Measurements from ENCODE around the gene TNFRSF14.

The TNFRSF14 gene

DNA sequence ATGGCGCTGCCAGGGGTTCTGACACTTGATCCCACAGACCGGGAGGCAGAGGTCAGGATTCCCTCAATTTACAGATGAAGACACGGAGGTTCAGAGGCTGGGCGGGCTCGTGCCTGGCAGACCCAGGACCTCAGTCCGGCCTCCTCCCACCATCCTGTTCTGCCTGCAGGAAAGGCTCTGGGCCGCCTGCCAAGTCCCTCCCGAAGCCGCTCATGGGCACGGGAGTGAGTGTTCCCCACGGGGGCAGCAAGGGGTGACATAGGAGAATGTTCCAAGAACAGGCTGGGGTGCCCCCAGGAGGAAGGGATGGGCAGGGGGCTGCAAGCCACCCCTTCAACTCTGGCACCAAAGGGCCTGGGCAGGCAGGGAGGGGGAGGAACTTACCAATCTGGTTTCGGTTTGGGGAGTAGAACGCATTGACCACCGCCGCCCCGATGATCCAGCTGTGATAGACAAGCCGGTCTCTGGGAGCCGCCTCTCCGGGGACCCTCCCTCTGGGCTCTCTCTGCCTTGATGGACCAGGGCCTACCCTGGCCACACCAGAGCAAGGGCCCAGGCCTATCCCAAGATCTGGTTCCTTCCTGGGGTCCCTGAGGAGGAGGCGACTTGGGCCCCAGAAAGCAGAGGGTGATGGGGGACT lies 38.0 kb downstream of the TNFRSF14 start:
- Histone ChIP-seq H3K36me3 (ENCODE audit: insufficient read depth, low read length) (no peaks in the 10 kb centered on the region), H3K4me3 (ENCODE audit: low read depth in 1 of 2, low read length in 2 of 2) (no peak overlapping the region), H3K4me1 (ENCODE audit: insufficient read depth, low read length) (no peaks in the 10 kb centered on the region), H3K27me3 (ENCODE audit: control insufficient read depth in 1 of 2, insufficient read depth in 2 of 2, low read length in 2 of 2) (peaks cover 0 to 9% of the 10 kb centered on the region in 2 donors), H3K9ac (ENCODE audit: low read length) (no peak overlapping the region), H3K27ac (ENCODE audit: low read depth, low read length) (no peak overlapping the region), H3K9me3 (ENCODE audit: low read length) (no peaks in the 10 kb centered on the region)

DNA sequence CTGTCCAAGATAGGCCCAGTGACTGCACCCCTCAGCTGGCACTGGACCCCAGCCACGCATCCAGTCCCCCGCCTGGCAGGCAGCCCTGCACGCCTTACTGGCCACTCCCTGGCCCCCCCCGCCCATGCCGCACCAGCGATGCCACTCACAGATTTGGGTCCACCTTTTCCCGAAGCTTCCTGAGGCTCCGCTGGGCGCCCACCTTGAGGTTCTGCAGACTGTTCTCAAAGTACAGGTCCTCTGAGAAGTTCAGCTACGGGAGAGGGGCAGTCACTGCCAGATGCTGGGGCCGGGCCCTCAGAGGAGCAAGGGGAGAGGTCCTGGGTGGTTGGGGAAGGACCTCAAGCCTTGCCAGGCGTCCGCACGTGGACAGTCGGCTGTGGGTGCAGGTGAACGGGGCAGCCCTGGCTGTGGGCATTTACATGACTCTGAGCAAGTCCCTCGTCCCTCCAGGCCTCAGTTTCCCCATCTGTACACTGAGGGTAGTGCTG lies 38.5 kb downstream of the TNFRSF14 start:
- Histone ChIP-seq H3K27me3 (ENCODE audit: control insufficient read depth in 1 of 2, insufficient read depth in 2 of 2, low read length in 2 of 2) (peaks cover 0 to 9% of the 10 kb centered on the region in 2 donors), H3K4me1 (ENCODE audit: insufficient read depth, low read length) (no peaks in the 10 kb centered on the region), H3K4me3 (ENCODE audit: low read depth in 1 of 2, low read length in 2 of 2) (no peak overlapping the region), H3K9me3 (ENCODE audit: low read length) (no peaks in the 10 kb centered on the region), H3K36me3 (ENCODE audit: insufficient read depth, low read length) (no peaks in the 10 kb centered on the region), H3K9ac (ENCODE audit: low read length) (no peak overlapping the region), H3K27ac (ENCODE audit: low read depth, low read length) (no peak overlapping the region)

DNA sequence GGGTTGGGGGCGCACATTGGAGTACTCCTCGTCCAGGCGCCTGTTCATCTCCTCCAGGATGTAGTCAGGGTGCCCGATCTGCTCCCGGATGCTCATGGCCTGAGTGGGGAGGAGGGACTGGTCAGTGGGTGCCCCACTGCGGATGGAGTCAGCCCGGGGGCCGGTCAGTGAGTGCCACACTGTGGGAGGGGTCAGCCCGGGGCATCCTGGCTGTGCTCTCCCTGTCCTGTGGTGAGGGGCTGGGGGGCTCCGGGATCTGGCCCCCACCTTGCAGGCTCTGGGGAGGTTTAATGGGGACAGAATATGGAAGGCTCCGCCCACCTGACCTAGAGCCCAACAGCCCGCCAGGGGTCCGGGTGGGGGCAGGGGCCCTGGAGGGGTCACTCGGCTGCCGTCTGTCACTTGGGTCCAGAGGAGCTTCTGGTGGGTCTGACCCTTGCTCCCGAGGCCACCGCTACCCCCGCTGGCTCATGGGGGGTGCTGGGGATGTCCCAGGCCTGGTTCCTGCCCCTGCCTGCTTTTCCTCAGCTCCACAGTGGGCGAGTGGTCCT lies 39.2 kb downstream of the TNFRSF14 start:
- H3K4me3 ChIP-seq (ENCODE audit: low read depth in 1 of 2, low read length in 2 of 2), result no peak overlapping the region
- H3K9me3 ChIP-seq (ENCODE audit: low read length), result no peaks in the 10 kb centered on the region
- H3K36me3 ChIP-seq (ENCODE audit: insufficient read depth, low read length), result no peaks in the 10 kb centered on the region
- no peak overlapping the region for H3K27ac ChIP-seq (ENCODE audit: low read depth, low read length)
- H3K9ac ChIP-seq (ENCODE audit: low read length), result no peak overlapping the region
- peaks cover 0 to 9% of the 10 kb centered on the region in 2 donors for H3K27me3 ChIP-seq (ENCODE audit: control insufficient read depth in 1 of 2, insufficient read depth in 2 of 2, low read length in 2 of 2)
- no peaks in the 10 kb centered on the region for H3K4me1 ChIP-seq (ENCODE audit: insufficient read depth, low read length)

DNA sequence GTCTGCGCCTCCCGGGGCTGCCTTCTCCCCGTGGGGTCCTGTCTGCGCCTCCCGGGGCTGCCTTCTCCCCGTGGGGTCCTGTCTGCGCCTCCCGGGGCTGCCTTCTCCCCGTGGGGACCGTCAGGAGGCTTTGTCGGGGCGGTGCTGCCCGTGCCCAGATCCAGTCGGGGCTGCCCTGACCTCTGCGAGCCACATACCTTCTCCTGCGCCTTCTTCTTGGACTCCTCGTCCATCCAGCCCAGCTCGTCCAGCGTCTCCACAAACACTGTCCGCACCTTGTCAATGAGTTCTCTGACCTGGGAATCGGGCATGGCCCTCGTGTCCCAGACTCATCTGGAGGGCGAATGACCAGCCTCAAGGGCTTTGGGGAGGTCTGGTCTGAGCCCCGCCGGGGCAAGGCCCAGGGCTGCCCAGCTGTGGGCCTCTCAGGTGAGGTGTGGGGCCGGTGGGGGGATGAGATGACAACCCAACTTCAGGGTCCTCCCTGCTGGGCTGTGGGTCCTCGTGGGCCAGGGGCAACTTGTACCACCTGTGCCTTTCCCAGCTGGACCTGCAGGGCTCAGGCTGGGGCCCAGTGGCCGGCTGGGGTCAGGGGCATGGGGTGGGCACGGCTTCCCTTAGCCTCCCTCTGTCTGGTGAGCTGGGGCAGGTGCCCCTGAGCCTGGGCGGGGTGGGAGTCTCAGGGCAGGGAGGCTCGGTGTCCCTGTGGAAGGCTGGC lies 39.8 kb downstream of the TNFRSF14 start:
- no peaks in the 10 kb centered on the region for H3K4me1 ChIP-seq (ENCODE audit: insufficient read depth, low read length)
- H3K9ac ChIP-seq (ENCODE audit: low read length), result no peak overlapping the region
- no peaks in the 10 kb centered on the region for H3K9me3 ChIP-seq (ENCODE audit: low read length)
- H3K27me3 ChIP-seq (ENCODE audit: control insufficient read depth in 1 of 2, insufficient read depth in 2 of 2, low read length in 2 of 2), result peaks cover 0 to 9% of the 10 kb centered on the region in 2 donors
- no peaks in the 10 kb centered on the region for H3K36me3 ChIP-seq (ENCODE audit: insufficient read depth, low read length)
- no peak overlapping the region for H3K4me3 ChIP-seq (ENCODE audit: low read depth in 1 of 2, low read length in 2 of 2)
- no peak overlapping the region for H3K27ac ChIP-seq (ENCODE audit: low read depth, low read length)

DNA sequence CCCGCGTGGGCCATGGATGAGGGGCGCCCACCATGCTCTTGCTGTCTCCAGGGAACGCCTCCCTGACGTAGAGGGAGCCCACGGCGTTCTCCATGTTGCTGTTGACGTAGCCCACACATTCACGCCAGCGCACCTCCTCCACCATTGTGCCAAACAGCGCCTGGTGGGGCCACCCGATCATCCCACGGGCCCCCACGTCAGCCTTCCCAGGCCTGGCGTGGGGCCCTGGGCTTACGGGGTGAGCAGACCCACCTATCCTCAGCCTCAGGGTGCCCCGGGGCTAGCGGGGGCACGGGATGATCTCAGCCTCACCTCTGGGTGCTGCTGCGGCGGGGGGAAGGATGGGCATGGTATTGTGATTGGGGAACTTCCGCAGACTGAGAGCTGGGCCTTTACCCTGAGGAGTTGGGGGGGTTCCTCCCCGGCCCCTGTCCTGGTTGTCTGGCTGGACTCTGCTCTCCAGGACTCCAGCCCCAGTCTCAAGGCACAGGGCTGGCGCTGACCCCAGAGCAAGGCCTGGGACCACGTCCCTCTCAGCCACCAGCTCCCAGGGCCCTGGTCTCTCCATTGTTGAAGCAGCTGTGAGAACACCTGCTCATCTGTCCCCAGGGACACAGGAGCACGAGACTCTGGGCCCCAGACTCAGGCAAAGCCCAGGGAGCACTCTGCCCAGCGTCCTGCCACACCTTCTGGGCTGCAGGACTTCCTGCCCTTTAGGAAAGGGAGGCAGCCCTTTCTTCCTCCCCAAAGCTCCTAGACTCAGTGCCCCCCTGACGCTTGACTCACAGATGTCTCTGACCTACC lies 40.6 kb downstream of the TNFRSF14 start:
- H3K36me3 ChIP-seq (ENCODE audit: insufficient read depth, low read length), result no peaks in the 10 kb centered on the region
- peaks cover 5% of the 10 kb centered on the region for H3K9me3 ChIP-seq (ENCODE audit: low read length)
- no peak overlapping the region for H3K27ac ChIP-seq (ENCODE audit: low read depth, low read length)
- no peak overlapping the region for H3K9ac ChIP-seq (ENCODE audit: low read length)
- H3K4me3 ChIP-seq (ENCODE audit: low read depth in 1 of 2, low read length in 2 of 2), result no peak overlapping the region
- no peaks in the 10 kb centered on the region for H3K4me1 ChIP-seq (ENCODE audit: insufficient read depth, low read length)
- peaks cover 0 to 9% of the 10 kb centered on the region in 2 donors for H3K27me3 ChIP-seq (ENCODE audit: control insufficient read depth in 1 of 2, insufficient read depth in 2 of 2, low read length in 2 of 2)

DNA sequence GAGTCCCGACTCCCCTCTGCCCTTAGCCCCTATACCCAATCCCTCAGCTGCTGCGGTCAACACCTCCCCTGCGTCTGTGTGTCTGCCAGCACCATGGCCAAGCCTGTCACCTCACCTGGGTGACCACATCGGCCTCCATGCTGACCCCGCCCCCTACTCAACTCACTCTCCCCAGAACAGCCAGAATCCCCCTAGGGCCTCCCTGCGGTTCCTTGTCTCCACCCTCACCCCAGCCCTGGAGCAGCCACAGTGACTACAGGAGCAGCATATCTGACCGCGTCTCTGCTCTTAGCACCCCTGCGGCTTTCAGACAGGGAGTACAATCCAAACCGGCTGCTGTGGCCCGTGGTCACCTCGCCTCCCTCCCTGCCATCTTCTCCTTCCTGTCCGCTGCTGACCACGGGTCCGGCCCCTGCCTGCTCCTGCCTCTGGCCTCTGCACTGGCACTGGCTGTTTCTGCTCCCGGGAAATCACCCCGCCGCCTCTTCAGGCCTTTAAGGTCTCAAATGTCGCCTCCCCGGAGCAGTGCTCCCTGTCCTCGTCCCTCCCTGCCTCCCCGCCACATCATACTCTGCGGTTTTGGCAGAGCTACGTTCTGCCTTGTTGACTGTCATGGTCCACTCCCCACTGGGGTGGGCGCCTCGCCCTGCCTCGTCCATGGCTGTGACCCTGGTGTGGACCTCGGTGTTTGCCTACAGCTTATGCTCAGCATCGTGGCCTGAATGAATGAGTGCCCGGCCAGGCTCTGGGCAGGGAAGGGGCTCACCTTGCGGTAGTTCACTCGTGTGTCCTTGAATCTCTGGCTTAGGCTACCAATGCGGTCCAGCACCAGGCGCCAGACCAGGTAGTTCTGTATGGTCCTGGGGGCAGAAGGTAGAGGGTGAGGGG lies 41.5 kb downstream of the TNFRSF14 start:
- Histone ChIP-seq H3K4me3 (ENCODE audit: low read depth in 1 of 2, low read length in 2 of 2) (no peak overlapping the region), H3K27ac (ENCODE audit: low read depth, low read length) (no peak overlapping the region), H3K9me3 (ENCODE audit: low read length) (peaks cover 5% of the 10 kb centered on the region), H3K9ac (ENCODE audit: low read length) (no peak overlapping the region), H3K36me3 (ENCODE audit: insufficient read depth, low read length) (no peaks in the 10 kb centered on the region), H3K4me1 (ENCODE audit: insufficient read depth, low read length) (no peaks in the 10 kb centered on the region), H3K27me3 (ENCODE audit: control insufficient read depth in 1 of 2, insufficient read depth in 2 of 2, low read length in 2 of 2) (peaks cover 0 to 8% of the 10 kb centered on the region in 2 donors)

DNA sequence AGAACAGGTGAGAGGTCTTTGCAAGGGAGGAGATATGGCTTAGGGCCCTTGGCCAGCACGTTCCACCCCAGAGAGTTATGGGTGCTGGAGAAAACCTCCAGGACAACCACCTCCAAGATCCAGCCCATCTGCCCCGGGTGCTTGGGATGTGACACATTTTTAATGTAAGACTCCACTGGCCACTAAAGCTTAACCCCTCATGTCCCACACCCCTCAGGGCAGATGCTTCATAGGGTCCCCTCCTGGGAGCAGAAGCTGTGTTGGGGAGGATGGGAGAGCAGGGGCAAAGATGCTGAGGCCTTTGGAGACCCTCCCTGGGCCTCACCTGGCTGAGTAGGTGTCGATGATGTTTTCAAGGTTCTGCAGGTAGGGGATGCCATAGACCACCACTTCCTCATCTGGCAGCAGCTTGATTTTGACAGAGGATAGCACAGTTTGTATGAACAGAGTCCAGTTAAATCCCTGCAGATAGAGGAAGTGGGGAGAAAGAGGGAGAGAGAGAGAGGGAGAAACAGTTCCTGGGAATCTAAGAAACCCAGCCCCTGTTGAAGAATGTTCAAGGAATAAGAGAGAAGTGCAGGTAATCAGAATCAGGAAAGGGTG lies 42.3 kb downstream of the TNFRSF14 start:
- Histone ChIP-seq H3K9me3 (ENCODE audit: low read length) (peaks cover 5% of the 10 kb centered on the region), H3K4me3 (ENCODE audit: low read depth in 1 of 2, low read length in 2 of 2) (no peak overlapping the region), H3K9ac (ENCODE audit: low read length) (no peak overlapping the region), H3K27me3 (ENCODE audit: control insufficient read depth in 1 of 2, insufficient read depth in 2 of 2, low read length in 2 of 2) (peaks cover 0 to 9% of the 10 kb centered on the region in 2 donors), H3K27ac (ENCODE audit: low read depth, low read length) (no peak overlapping the region), H3K36me3 (ENCODE audit: insufficient read depth, low read length) (no peaks in the 10 kb centered on the region), H3K4me1 (ENCODE audit: insufficient read depth, low read length) (no peaks in the 10 kb centered on the region)

DNA sequence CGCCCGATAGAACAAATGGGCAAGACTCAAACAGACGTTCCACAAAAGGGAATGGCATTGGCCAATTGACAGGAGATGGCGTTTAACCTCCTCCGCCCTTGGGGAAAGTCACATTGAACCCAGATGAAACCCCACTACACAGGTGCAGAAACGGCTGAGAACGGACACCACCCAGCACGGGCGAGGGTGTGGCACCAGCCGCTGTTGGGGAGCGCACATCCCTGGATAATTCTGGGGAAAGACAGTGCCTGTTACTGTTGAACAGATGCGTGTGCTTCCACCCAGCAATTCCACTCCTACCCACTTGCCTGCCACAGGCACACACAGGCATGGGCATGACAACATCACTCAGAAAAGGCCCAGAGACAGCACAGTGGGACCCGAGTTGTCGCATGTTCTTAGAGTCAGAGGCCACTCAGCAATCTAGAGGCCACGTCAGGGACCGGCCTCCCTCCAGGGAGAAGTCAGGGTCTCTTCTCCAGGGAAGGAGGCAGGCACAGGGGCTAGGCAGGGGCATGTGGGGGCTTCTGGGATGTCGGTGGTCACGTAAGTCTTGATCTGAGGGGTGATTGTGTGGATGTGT lies 45.6 kb downstream of the TNFRSF14 start:
- no peaks in the 10 kb centered on the region for H3K4me1 ChIP-seq (ENCODE audit: insufficient read depth, low read length)
- H3K27me3 ChIP-seq (ENCODE audit: control insufficient read depth in 1 of 2, insufficient read depth in 2 of 2, low read length in 2 of 2), result peaks cover 0 to 9% of the 10 kb centered on the region in 2 donors
- H3K9me3 ChIP-seq (ENCODE audit: low read length), result peaks cover 5% of the 10 kb centered on the region
- H3K36me3 ChIP-seq (ENCODE audit: insufficient read depth, low read length), result no peaks in the 10 kb centered on the region
- no peak overlapping the region for H3K9ac ChIP-seq (ENCODE audit: low read length)
- H3K27ac ChIP-seq (ENCODE audit: low read depth, low read length), result no peak overlapping the region
- no peak overlapping the region for H3K4me3 ChIP-seq (ENCODE audit: low read depth in 1 of 2, low read length in 2 of 2)

DNA sequence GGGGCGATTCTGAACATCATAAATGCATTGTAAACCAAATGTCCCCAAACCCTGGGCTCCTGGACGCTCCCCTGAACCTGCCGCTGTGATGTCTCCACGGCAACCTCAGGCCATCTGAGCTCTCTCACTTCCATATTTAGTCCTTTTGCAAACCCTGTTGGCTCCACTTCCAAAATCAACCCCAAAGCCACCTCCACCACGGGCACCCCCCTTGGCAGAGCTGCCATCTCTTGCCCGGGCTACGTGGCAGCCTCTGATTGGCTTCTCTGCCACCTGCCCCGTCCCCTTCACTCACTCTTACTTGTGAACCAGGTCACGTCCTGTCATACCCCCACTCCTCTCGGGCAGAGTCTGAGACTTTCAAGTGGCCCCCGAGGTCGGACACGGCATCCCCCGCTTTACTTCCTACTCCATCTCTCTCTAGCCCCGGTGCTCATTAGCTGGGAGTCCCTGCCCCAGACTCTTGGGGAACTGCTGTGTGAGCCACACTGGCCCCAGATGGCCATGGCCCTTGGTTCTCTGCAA lies 46.2 kb downstream of the TNFRSF14 start:
- H3K27me3 ChIP-seq (ENCODE audit: control insufficient read depth in 1 of 2, insufficient read depth in 2 of 2, low read length in 2 of 2), result peaks cover 0 to 11% of the 10 kb centered on the region in 2 donors
- H3K36me3 ChIP-seq (ENCODE audit: insufficient read depth, low read length), result no peaks in the 10 kb centered on the region
- no peak overlapping the region for H3K27ac ChIP-seq (ENCODE audit: low read depth, low read length)
- H3K4me3 ChIP-seq (ENCODE audit: low read depth in 1 of 2, low read length in 2 of 2), result no peak overlapping the region
- no peaks in the 10 kb centered on the region for H3K4me1 ChIP-seq (ENCODE audit: insufficient read depth, low read length)
- no peak overlapping the region for H3K9ac ChIP-seq (ENCODE audit: low read length)
- H3K9me3 ChIP-seq (ENCODE audit: low read length), result peaks cover 5% of the 10 kb centered on the region

All from muscle layer of colon (tissue), 2 donors.